ENCODE measurements around the gene ACSF3. TPM values are rescaled to one million over a fixed set of nuclear protein-coding genes. Genes with fewer than 3 reads are reported as not detected.

The ACSF3 gene
- total RNA-seq, 1 experiment from 2014 or later: 30.5 TPM

- DNase-seq (ENCODE audit: low read depth): no peak
These were observed 49.0 kb downstream of the ACSF3 start for GRCh38 chr16:89142474-89143195.

DNA sequence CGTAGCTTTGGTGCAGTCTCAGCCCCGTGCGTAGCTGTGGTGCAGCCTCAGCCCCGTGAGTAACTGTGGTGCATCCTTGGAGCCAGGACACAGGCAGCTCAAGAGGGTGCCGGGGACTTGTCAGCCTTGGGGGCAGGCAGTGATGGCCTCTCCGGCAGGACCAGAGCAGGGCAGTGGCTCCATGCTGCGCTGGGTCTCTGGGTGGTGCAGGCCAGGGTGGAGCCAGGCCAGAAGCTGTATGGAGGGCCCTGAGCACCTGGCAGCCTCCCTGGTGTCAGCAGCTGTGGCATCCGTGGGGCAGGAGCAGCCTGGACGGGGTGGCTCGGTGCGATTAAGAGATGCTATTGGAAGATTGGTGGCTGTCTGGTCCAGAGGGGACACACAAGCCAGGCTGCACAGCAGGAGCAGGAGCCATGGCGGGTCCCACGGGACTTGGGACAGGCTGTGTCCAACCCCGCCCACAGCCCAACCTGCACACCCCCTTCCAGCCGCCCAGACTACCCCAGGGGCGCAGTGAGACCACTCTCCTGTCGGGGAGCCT lies 49.6 kb downstream of the ACSF3 start:
- DNase-seq (ENCODE audit: low read depth): no peak

DNA sequence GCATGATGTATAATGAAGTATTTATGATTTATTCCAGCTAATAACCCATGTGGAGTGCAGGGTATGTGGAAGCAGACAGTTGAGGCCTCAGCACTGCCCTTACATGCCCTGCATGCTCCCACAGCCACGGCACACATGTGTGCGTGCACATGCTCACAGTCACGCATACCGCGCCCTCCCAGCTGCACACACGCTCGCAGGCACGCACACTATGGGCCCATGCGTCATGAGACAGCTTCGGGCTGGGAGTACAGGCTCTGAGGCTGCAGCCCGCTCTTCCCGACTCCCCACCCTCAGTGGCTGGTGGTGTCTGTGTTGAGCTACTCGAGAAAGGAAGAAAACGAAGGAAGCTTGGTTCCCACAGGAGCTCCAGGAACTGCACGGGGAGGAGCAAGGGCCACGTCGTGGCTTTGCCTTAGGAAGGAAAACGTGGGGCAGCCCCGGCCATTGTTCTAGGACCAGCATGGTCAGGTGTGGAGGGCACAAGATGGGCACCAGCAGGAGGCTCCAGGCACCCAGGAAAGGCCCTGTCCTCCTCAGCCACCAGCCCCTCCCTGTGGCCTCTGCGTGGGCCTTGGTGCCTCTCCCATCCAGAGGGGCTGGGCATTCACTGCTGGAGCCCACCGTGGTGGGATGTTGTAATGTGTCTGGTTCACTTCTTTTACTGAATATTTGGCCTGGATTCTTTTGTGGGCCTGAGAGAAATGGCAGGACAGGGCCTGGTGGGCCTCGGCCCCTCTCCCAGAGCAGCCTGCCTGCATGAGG lies 50.4 kb downstream of the ACSF3 start:
- DNase-seq (ENCODE audit: low read depth): no peak

DNA sequence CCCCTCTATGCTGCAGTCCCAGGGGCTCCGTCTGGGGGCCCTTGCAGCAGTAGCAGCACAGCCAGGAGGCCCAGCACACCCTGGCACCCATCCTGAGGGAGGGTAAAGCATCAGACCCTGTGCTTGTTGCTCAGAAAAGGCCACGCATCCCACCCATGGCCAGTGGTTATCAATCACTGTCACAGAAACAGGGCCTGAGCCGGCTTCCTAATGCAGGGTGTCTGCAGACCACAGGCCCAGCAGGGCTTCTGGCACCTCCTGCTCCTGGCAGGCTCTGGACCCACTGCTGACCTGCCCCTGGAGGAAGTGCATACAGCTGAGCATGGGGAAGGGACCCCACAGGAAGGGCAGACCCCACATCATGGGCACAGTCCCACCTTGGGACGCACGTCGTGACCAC lies 51.0 kb downstream of the ACSF3 start:
- DNase-seq (ENCODE audit: low read depth): no peak

- no peak for DNase-seq (ENCODE audit: low read depth)
These were observed 51.9 kb downstream of the ACSF3 start for GRCh38 chr16:89145406-89146161.

DNA sequence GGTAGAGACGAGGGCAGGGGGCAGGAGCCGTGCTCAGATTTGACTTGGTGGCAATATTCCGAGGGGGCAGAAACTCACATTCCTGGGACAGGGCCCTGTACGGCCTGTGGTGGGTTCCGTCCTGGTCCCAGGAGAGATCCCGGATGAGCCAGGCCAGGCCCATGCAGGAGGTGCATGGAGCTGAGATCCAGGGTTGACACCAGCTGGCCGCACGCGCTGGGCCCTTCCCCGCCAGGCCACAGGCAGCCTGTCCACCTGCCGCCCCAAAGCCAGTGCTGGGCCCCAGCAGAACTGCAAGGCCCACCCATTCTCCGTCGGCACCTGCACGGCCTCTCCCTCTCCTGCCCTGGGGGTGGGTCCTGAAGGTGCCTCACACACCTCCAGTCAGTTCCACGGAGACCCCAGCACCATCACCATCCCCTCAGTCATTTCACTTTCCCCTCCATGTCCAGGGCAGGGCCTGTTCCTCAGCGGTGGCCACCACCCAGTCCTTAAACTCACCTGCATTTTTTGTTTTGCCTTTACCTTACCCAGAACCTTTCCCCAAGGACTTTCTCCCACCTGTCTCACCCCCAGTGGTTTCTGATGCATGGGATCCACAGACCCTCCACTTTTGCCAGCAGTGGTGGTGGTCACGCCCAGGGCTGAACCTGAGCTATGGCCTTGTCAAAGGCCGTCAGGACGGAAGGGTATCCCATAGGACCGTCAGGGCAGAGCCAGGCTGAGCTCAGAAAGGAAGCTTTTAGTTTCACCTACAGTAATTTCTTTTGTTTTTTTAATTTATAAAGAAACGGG lies 52.8 kb downstream of the ACSF3 start:
- DNase-seq (ENCODE audit: low read depth): no peak

GRCh38 chr16:89147085-89147817 lies 53.6 kb downstream of the ACSF3 start:
- no peak for DNase-seq (ENCODE audit: low read depth)

DNA sequence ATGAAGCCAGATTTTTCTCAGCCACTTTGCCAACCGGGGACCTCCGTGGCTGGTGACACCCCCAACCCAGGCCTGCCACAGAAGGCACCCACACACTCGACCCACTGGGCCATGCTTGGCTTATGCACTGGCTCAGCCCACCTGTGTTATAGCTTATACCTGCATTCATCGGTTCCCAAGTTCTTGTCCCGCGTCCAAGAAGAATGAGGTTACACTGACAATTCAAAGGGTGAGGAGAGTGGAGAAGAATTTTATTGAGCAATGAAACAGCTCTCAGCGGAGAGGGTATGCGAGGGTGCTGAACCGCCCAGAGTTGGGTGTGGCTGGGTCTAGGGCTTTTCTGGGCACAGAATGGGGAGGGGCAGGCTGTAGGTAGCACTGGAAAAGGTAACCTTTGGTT lies 55.7 kb downstream of the ACSF3 start:
- DNase-seq (ENCODE audit: low read depth): no peak

DNA sequence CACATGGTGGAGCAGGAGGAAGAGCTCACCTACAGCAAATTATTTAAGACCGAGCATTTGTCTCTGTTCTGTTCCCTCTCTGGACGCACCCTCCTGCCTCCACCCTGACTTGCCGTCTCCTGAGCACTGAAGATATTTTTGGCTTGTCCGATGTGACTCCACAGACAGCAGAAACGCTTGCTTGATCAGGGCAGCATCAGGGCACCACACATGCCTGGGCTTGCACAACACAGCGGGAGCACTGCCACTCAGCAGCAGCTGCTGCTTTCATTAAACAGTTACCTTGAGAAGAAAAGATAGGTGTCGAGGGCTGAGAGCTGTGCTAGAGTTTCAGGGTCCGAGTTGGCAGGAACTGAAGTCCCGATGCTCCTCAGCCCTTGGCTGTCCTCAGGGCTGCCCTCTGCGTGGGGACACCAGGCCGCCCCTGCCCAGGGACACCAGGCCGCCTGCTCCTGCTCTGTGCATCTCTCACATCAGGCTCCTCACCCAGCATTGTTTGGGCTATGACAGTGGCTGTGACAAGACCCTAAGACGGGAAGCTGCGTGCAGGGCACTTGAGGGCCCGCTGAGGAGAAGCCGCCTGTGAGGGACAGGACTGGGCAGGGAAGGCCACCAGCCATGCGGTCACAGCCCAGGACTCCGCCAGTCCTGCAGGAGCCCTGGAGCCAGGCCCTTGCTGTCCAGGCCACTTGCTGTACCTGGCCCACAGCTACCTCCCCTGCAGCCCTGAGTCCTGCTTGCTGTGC lies 56.6 kb downstream of the ACSF3 start:
- DNase-seq (ENCODE audit: low read depth): no peak

DNA sequence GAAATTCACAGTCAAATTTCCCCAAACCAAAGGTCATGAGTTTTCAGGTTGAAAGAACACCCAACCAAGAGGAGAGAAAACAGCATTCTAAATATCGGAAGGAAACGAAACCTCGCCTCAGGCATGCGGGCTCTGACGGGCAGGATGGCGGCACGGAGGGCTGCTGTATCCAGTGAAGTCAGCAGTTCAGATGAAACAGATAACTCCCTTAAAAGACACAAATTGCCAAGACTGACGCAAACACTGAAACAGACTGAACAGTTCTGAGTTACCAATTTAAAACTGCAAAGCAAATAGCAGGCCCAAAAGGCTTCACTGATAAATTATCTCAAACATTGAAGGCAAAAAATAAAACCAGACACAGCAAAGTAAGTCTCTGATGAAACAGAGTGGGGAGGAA lies 57.3 kb downstream of the ACSF3 start:
- DNase-seq (ENCODE audit: low read depth): no peak

GRCh38 chr16:89152831-89153700 lies 59.4 kb downstream of the ACSF3 start:
- DNase-seq (ENCODE audit: low read depth): no peak

GRCh38 chr16:89153848-89154271 lies 60.2 kb downstream of the ACSF3 start:
- DNase-seq (ENCODE audit: low read depth): no peak

GRCh38 chr16:89154390-89155183 lies 60.9 kb downstream of the ACSF3 start:
- no peak for DNase-seq (ENCODE audit: low read depth)

- DNase-seq (ENCODE audit: low read depth): no peak
These were observed 61.6 kb downstream of the ACSF3 start for GRCh38 chr16:89155184-89155679.

DNA sequence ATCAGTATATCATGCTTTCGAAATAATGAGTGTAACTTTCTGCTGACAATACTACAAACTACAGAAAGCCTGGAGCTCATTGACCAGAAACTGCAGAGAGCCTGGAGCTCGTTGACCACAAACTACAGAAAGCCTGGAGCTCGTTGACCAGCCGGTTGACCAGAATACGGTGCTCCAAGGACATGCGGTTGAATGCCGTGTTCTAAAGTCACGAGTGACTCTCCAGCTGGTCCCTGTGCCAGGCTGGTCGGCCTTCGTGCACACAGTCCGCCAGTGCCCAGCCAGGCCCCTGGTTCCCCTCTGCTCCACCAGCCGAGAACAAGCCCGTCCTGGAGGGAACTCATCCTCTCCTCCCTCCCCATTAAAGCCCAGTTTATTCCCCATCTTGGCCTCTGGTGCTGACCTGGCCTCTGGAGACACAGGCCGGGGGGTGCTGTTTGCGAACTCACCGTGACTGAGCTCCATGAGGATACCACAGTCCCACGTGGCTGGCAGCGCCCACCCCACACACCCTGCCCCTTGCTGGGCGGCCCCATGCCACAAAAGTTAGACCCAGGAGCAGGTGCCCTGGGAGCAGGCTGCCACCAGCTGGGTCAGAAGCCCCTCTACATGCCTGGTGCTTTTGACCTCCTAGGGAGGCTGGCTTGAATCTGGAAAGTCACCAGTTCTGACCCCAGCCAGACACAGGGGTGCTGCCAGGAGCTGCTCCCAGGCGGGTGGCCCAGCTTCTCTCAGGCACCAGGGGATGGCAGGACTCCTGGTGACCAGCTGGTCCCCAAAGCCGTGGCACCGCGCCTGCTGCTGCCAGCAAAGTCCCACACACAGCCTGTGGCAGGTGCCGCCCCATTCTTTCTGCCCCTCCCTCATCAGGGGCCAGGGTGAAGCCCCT lies 62.4 kb downstream of the ACSF3 start:
- DNase-seq (ENCODE audit: low read depth): no peak

All from HT1080 (cell line).